HEK293 (cell line): ENCODE results near the gene CFAP69.

Experiments
- CTCF ChIA-PET: fragments of 350-600 bp; formaldehyde crosslinking; extraction: SDS; loops from one replicate; lab custom pipeline; 2021; ENCODE audit warnings: antibody characterized with exemption; lab: Yijun Ruan, JAX
- POLR2A ChIA-PET: fragments of 300-600 bp; formaldehyde crosslinking; extraction: SDS; loops from one replicate; lab custom pipeline; 2020; ENCODE audit warnings: antibody characterized with exemption, inconsistent platforms; lab: Yijun Ruan, JAX
- H3K27ac ChIP-seq: fragments of 200-500 bp; sonication (Bioruptor generic); 2 replicates; pipeline ENCODE4 v1.5.1; 2014; ENCODE audit warnings: low read depth, low read length, control low read depth, inconsistent platforms; ENCODE audit errors: extremely low read depth
- H3K36me3 ChIP-seq, 2 experiments: fragments of 200-500 bp in 1 of 2; sonication (Bioruptor generic) in 1 of 2; 1 replicate in 1 of 2; 2 replicates in 1 of 2; pipeline ENCODE4 v1.5.1; 2014 to 2017; ENCODE audit warnings: inconsistent platforms in 2 of 2, low read length in 2 of 2; ENCODE audit not compliant: control insufficient read depth in 2 of 2, insufficient read depth in 1 of 2
- H3K4me1 ChIP-seq: fragments of 200-500 bp; sonication (Bioruptor generic); 2 replicates; pipeline ENCODE4 v1.5.1; 2014; ENCODE audit warnings: mild to moderate bottlenecking, low read length, inconsistent platforms; ENCODE audit not compliant: control insufficient read depth, insufficient read depth
- H3K4me3 ChIP-seq: 2 replicates; pipeline ENCODE4 v1.5.1; 2011; ENCODE audit warnings: low read depth, mild to moderate bottlenecking, control low read depth, low read length, moderate library complexity
- H3K9me3 ChIP-seq: fragments of 200-500 bp; sonication (Bioruptor generic); 2 replicates; pipeline ENCODE4 v1.5.1; 2014; ENCODE audit warnings: low read depth, low read length, inconsistent platforms; ENCODE audit not compliant: control insufficient read depth, insufficient read depth
- ATF2 ChIP-seq: fragments of 450-650 bp; formaldehyde crosslinking; IDR thresholded peaks from 2 replicates; pipeline ENCODE4 v1.5.1; 2016; ENCODE audit warnings: missing biosample characterization, missing genetic modification characterization, low read depth
- BCL6B ChIP-seq: fragments of 450-650 bp; formaldehyde crosslinking; IDR thresholded peaks from 2 replicates; pipeline ENCODE4 v1.5.1; 2017; ENCODE audit warnings: missing biosample characterization, missing genetic modification characterization
- GLI2 ChIP-seq: fragments of 450-650 bp; formaldehyde crosslinking; IDR thresholded peaks from 2 replicates; pipeline ENCODE4; 2017; ENCODE audit warnings: missing biosample characterization, missing genetic modification characterization, low read depth, borderline replicate concordance
- OVOL3 ChIP-seq: fragments of 450-650 bp; formaldehyde crosslinking; IDR thresholded peaks from 2 replicates; pipeline ENCODE4 v1.5.1; 2016; ENCODE audit warnings: missing biosample characterization, missing genetic modification characterization
- PRDM1 ChIP-seq: fragments of 450-650 bp; formaldehyde crosslinking; IDR thresholded peaks from 2 replicates; pipeline ENCODE4; 2016; ENCODE audit warnings: missing biosample characterization, missing genetic modification characterization
- PRDM10 ChIP-seq: fragments of 450-650 bp; formaldehyde crosslinking; IDR thresholded peaks from 2 replicates; pipeline ENCODE4 v1.5.1; 2016; ENCODE audit warnings: missing biosample characterization, missing genetic modification characterization
- PRDM4 ChIP-seq: fragments of 450-650 bp; formaldehyde crosslinking; IDR thresholded peaks from 2 replicates; pipeline ENCODE4 v1.5.1; 2017; ENCODE audit warnings: missing biosample characterization, missing genetic modification characterization
- SCRT2 ChIP-seq: fragments of 450-650 bp; formaldehyde crosslinking; IDR thresholded peaks from 2 replicates; pipeline ENCODE4 v1.5.1; 2016; ENCODE audit warnings: missing biosample characterization, missing genetic modification characterization
- TRIM28 ChIP-seq: IDR thresholded peaks from 2 replicates; pipeline ENCODE4 v1.6.1; 2011; ENCODE audit warnings: low read length, control low read depth, borderline replicate concordance
- ZBTB26 ChIP-seq: fragments of 450-650 bp; formaldehyde crosslinking; optimal IDR thresholded peaks from 2 replicates; pipeline ENCODE3; 2016; ENCODE audit warnings: missing biosample characterization, mild to moderate bottlenecking, missing genetic modification characterization
- ZEB2 ChIP-seq: fragments of 450-650 bp; formaldehyde crosslinking; IDR thresholded peaks from 2 replicates; pipeline ENCODE4 v1.5.1; 2016; ENCODE audit warnings: missing biosample characterization, missing genetic modification characterization
- ZFHX2 ChIP-seq: fragments of 450-650 bp; formaldehyde crosslinking; conservative IDR thresholded peaks from 2 replicates; pipeline ENCODE4 v1.5.1; 2016; ENCODE audit warnings: missing biosample characterization, missing genetic modification characterization
- ZNF221 ChIP-seq: fragments of 450-650 bp; formaldehyde crosslinking; IDR thresholded peaks from 2 replicates; pipeline ENCODE4 v1.5.1; 2017; ENCODE audit warnings: missing biosample characterization, missing genetic modification characterization, borderline replicate concordance
- ZNF311 ChIP-seq: fragments of 450-650 bp; formaldehyde crosslinking; IDR thresholded peaks from 2 replicates; pipeline ENCODE4 v1.5.1; 2017; ENCODE audit warnings: missing biosample characterization, missing genetic modification characterization, borderline replicate concordance
- ZNF510 ChIP-seq: fragments of 450-650 bp; formaldehyde crosslinking; IDR thresholded peaks from 2 replicates; pipeline ENCODE4 v1.5.1; 2018; ENCODE audit warnings: mild to moderate bottlenecking, missing genetic modification characterization, missing biosample characterization; ENCODE audit not compliant: insufficient replicate concordance
- ZNF626 ChIP-seq: fragments of 450-650 bp; sonication (Bioruptor Pico); formaldehyde crosslinking; IDR thresholded peaks from 2 replicates; pipeline ENCODE4 v1.5.1; 2018; ENCODE audit warnings: missing biosample characterization, missing genetic modification characterization, inconsistent platforms
- ZNF677 ChIP-seq: fragments of 450-650 bp; IDR thresholded peaks from 2 replicates; pipeline ENCODE4 v1.5.0; 2018; ENCODE audit warnings: missing biosample characterization, mild to moderate bottlenecking, missing genetic modification characterization, moderate library complexity
- ZNF776 ChIP-seq: fragments of 450-650 bp; formaldehyde crosslinking; IDR thresholded peaks from 2 replicates; pipeline ENCODE4 v1.5.0; 2017; ENCODE audit warnings: missing biosample characterization, missing genetic modification characterization, borderline replicate concordance
- ZSCAN30 ChIP-seq: fragments of 450-650 bp; IDR thresholded peaks from 2 replicates; pipeline ENCODE4 v1.5.1; 2018; ENCODE audit warnings: missing biosample characterization, mild to moderate bottlenecking, missing genetic modification characterization, moderate library complexity
- ZSCAN5A ChIP-seq: fragments of 450-650 bp; formaldehyde crosslinking; IDR thresholded peaks from 2 replicates; pipeline ENCODE4 v1.5.1; 2016; ENCODE audit warnings: missing biosample characterization, missing genetic modification characterization

The CFAP69 gene

GRCh38 chr7:90269163-90269562 is 24.2 kb downstream of the CFAP69 start (continued):
- no peak for TF ChIP-seq ZSCAN30
- no peak for TF ChIP-seq GLI2 (tag by site-specific recombination)
- TF ChIP-seq TRIM28, result no peak
- TF ChIP-seq PRDM4 (tag by site-specific recombination), result no peak
- no peak for TF ChIP-seq ZNF221 (tag by site-specific recombination)
- TF ChIP-seq, all 188 proteins: peak for 0

- TF ChIP-seq BCL6B (no peak), ZSCAN5A (tag by site-specific recombination) (no peak), ZNF626 (tag by site-specific recombination) (no peak), SCRT2 (tag by site-specific recombination) (no peak), ATF2 (no peak), ZFHX2 (tag by site-specific recombination) (no peak), PRDM10 (no peak), ZNF776 (tag by site-specific recombination) (no peak), ZBTB26 (tag by site-specific recombination) (no peak), ZNF677 (tag by site-specific recombination) (no peak), PRDM1 (no peak), OVOL3 (tag by site-specific recombination) (no peak), ZEB2 (tag by site-specific recombination) (no peak), ZNF311 (no peak), ZNF510 (tag by site-specific recombination) (no peak)
- Histone ChIP-seq H3K36me3 (no peaks in the 10 kb centered on the region), H3K9me3 (no peaks in the 10 kb centered on the region), H3K27ac (no peak overlapping the region), H3K4me3 (no peak overlapping the region), H3K4me1 (no peaks in the 10 kb centered on the region)
- ChIA-PET CTCF (interaction anchor here (0.6 to 1.6 kb wide), 4 partner anchors 12 to 615 kb away, joined by 3 to 10 read pairs (median 4); partner anchors contain the start of gene STEAP1), POLR2A (no interaction called here)
These were observed 25.6 kb downstream of the CFAP69 start for GRCh38 chr7:90270431-90271178.
